ENCODE results near the gene ASCL5. TPM values are rescaled to one million over a fixed set of nuclear protein-coding genes. Genes with fewer than 3 reads are reported as not detected.

Gene ASCL5
- total RNA-seq, 4 donors from 2014 or later, result not detected

GRCh38 chr1:201136355-201137023 is 9.5 kb upstream of the ASCL5 start:
- intact Hi-C loops (cut with DNase I; ENCODE audit: low total_unique reads), result loop anchor here (10.0 kb wide), 1 partner anchor 68 kb away; no protein-coding TSS in a partner anchor
- no peak for DNase-seq (ENCODE audit: low spot score in 2 of 2)
- H3K4me3 ChIP-seq (ENCODE audit: low read depth, poor library complexity, severe bottlenecking), result no peak overlapping the region
- TF ChIP-seq CTCF (IDR thresholded peaks at IDR 0.05) (no peak), POLR2A (IDR thresholded peaks at IDR 0.05) (no peak)
- 79 to 82% methylated on average over 8 of the region's 8 CpGs for whole genome bisulfite sequencing, 2 donors

- no peak overlapping the region for H3K4me3 ChIP-seq (ENCODE audit: low read depth, poor library complexity, severe bottlenecking)
- intact Hi-C loops (cut with DNase I; ENCODE audit: low total_unique reads), result loop anchor here (10.0 kb wide), 1 partner anchor 70 kb away; no protein-coding TSS in a partner anchor
- 96 to 98% methylated on average over 6 of the region's 6 CpGs for WGBS, 2 donors
- no peak for TF ChIP-seq CTCF (IDR thresholded peaks at IDR 0.05)
- TF ChIP-seq POLR2A (IDR thresholded peaks at IDR 0.05), result no peak
- DNase-seq (ENCODE audit: low spot score in 2 of 2), result no peak
Observed at GRCh38 chr1:201134405-201134804, 7.4 kb upstream of the ASCL5 start.

GRCh38 chr1:201131398-201131797 is 4.4 kb upstream of the ASCL5 start:
- 66 to 74% methylated on average over 4 of the region's 4 CpGs for WGBS, 2 donors
- intact Hi-C loops (cut with DNase I; ENCODE audit: low total_unique reads), result loop anchor here (10.0 kb wide), 1 partner anchor 73 kb away; no protein-coding TSS in a partner anchor
- no peak for DNase-seq (ENCODE audit: low spot score in 2 of 2)
- no peak for TF ChIP-seq POLR2A (IDR thresholded peaks at IDR 0.05)
- no peak for TF ChIP-seq CTCF (IDR thresholded peaks at IDR 0.05)
- no peak overlapping the region for H3K4me3 ChIP-seq (ENCODE audit: low read depth, poor library complexity, severe bottlenecking)

GRCh38 chr1:201128962-201129361 is 2.0 kb upstream of the ASCL5 start:
- no peak for DNase-seq (ENCODE audit: low spot score in 2 of 2)
- WGBS, 2 donors, result 95 to 98% methylated on average over 12 to 13 of the region's 13 CpGs
- TF ChIP-seq POLR2A (IDR thresholded peaks at IDR 0.05) (no peak), CTCF (IDR thresholded peaks at IDR 0.05) (no peak)
- H3K4me3 ChIP-seq (ENCODE audit: low read depth, poor library complexity, severe bottlenecking), result no peak overlapping the region
- intact Hi-C loops (cut with DNase I; ENCODE audit: low total_unique reads), result no loop called here

- 91 to 94% methylated on average over 9 of the region's 9 CpGs for WGBS, 2 donors
- intact Hi-C loops (cut with DNase I; ENCODE audit: low total_unique reads), result no loop called here
- DNase-seq (ENCODE audit: low spot score in 2 of 2), result no peak
- TF ChIP-seq POLR2A (IDR thresholded peaks at IDR 0.05) (no peak), CTCF (IDR thresholded peaks at IDR 0.05) (no peak)
- no peak overlapping the region for H3K4me3 ChIP-seq (ENCODE audit: low read depth, poor library complexity, severe bottlenecking)
Observed at GRCh38 chr1:201128476-201128875, 1.5 kb upstream of the ASCL5 start.
